NCI-H1092 treated with DMSO at 0.1 percent for 48 hours (cell line): ENCODE data around the gene MS4A12.
"Not testable (repeated sequence)": the region's sequence is repeated elsewhere in the genome, so short reads cannot be mapped to it uniquely, and the experiment has no call there.

Experiments
- DNase-seq: peaks from one replicate; lab custom pipeline; 2025; lab: John Stamatoyannopoulos, UW

The MS4A12 gene

GRCh38 chr11:60492488-60493009 is at the start of gene MS4A12:
MS4A12 (plus strand) TSS chr11:60492778; CDS start chr11:60497319, 4,541 bp downstream.
- DNase-seq = no peak

GRCh38 chr11:60447070-60447469 is 45.5 kb upstream of the MS4A12 start:
- DNase-seq = no peak

DNA sequence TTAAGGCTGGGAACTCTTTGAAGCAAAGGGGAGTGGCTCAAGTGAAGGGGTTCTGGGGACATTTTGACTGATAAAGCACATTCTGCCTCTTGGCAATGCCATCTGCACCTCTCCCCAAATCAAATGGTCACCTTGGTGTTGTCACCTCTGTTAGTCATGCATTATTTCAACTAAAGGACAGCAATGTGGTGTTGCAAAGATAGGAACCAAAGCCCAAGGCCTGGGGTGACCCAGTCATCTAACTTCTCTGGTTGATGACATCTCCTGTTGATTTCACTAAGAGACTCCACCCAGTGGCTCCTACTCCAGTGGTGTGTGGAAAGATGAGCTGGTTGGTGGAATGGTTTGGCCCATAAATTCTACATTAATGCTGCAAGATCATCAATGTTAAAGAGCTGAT is 44.7 kb upstream of the MS4A12 start:
- DNase-seq = no peak

- DNase-seq = not testable (repeated sequence)
These were observed 41.4 kb upstream of the MS4A12 start for GRCh38 chr11:60451185-60451584.

DNA sequence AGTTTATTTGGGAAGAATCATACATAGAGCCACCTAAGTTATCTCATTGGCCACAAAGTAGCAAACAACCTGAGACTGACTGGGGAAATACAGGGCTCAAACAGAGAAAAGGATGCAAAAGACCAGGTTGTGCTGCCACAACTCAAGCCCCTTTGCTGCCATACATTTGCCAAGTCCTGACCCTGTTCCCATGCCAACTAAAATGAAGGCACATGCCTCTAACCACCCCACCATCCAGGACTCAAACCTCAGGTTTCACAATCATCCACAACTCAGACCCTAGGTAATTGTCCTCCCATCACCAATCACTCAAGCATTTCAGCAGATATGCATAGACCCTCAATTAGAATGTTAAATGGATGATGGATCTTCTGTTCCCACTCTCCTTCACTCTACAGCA is 38.4 kb upstream of the MS4A12 start:
- no peak for DNase-seq

DNA sequence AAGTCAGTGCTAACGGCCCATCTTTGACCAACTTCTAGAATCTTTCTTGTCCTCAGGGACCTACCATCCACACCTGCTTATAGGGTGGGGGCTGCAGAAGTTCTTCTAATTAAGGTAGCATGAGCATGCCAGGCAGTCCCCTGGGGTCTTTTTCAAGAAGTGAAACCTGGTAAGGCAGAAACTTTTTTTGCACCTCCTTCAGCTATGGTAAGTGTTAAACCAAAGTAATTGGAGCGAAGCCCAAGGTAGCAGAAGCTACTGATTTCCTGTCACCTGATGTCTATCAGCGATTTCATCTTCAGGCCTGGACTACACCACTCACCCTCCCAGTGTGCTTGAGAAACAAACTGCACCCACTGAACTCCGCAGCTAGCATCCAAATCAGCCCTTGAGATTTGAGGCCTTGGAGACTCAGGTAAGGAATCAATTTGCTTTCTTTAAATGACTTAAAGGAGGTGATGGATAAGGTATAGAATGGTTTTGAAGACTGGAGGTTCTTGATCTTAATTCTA is 37.0 kb upstream of the MS4A12 start, which contains the start of gene MS4A1:
MS4A1 (plus strand) TSS at position 317 of the 512 bp plus-strand sequence. CDS start 6,528 bp downstream, outside the sequence.
- DNase-seq = no peak

DNA sequence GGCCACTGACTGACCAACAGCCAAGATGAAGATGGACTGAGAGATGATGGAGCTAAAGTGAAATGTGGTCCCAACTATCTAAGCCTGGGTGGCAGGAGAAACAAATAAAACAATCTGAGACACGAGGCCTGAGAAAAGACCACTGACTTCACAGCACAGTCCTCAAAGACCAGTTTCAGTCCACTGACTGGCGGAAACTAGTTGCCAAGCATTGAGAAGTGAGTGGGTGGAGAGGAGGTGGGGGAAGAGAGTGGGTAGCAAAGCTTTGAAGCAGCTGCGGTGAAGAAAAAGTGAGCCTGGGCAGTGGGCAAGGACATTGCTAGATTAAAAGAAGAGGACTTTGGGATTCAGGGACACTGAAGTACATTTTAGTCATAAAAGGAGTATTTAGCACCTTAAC is 35.0 kb upstream of the MS4A12 start:
- no peak for DNase-seq

DNA sequence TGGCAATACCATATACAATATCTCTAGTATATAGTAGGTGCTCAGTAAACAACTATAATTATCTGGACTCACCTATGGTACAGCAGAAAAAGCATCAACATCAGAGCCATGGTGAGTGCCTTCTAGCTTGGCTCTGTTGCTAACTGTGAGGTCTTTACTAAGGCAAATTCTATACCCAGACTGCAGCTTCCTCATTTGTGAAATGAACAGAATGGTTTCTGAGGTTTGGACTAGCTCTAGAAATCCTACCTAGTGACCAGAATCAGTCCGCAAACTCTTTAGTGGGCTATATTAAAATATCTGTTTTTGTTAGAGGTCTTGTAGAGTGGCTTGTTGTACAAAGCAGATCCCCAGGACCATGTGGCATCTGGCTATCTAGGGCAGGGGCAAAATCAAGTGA is 33.2 kb upstream of the MS4A12 start:
- DNase-seq = no peak

GRCh38 chr11:60468829-60469228 is 23.7 kb upstream of the MS4A12 start:
- no peak for DNase-seq

GRCh38 chr11:60469723-60470122 is 22.9 kb upstream of the MS4A12 start:
- DNase-seq = no peak

- DNase-seq = no peak
These were observed 15.5 kb upstream of the MS4A12 start for GRCh38 chr11:60477035-60477445.

DNA sequence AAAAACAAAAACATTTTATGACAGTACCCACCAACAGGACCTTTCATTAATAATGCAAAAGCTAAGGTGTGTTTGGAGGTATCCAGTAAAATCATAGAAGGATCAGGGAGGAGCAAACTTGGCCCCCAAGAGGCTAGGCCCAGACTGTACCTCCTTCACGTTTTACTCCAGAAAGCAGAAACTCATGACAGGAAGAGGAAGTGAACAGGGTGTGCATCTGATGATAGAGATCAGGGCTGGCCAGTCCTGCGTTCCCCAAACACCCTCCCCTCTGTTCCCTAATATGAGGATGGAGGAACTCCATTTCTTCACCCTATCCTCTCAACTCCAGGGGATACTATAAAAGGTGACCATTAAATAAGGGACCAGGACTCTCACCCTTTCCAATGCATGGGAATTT is 10.2 kb upstream of the MS4A12 start:
- no peak for DNase-seq

GRCh38 chr11:60485987-60486386 is 6.6 kb upstream of the MS4A12 start:
- peak; percentile 32 for DNase-seq

GRCh38 chr11:60493454-60493853 is 876 bp downstream of the MS4A12 start:
- no peak for DNase-seq

DNA sequence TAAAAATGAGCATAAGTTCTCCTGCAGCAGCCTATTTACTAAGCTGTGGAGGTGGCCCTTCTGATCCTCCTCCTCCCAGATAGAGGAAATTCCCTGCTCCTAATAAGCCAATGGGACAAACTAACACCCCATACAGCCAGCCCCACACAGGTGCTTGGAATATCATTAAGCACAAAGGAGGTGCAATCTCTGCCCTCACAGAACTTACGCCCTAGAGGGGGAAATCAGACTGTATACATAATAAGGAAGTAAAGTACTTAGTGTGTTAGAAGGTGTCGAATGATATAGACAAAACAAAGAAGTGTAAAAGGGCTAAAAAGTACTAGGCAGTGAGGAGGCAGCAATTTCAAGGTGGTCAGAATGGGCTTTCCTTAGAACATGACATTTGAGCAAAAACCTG is 5.8 kb downstream of the MS4A12 start:
- no peak for DNase-seq

- DNase-seq = no peak
These were observed 6.3 kb downstream of the MS4A12 start for GRCh38 chr11:60498853-60499252.

- DNase-seq = no peak
These were observed 7.8 kb downstream of the MS4A12 start for GRCh38 chr11:60500276-60500910.

DNA sequence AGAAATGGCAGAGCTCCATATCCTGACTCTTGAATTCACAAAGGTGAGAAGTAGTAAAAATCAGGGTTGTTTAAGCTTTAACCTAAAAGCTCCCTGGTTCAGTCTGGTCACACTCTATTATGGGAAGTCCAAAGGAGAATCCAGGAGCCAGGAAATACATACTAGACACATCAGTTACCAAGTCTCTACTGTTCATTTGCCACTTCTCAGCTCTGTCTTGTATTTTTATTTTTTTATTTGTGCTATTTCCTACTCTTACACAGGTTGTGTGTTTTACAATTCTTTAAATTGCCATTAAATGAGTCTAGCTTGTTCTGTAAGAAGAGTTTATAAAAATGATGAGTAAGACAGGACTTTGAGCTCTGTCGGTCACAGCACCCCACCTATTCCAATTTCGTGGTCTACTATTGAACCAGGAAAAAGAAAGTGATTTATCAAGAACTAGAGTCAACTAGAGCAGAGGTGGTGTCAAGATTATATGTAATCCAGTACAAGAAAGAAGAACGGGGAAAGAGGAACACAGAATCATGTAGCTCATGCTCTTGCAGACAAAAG is 9.7 kb downstream of the MS4A12 start:
- no peak for DNase-seq

DNA sequence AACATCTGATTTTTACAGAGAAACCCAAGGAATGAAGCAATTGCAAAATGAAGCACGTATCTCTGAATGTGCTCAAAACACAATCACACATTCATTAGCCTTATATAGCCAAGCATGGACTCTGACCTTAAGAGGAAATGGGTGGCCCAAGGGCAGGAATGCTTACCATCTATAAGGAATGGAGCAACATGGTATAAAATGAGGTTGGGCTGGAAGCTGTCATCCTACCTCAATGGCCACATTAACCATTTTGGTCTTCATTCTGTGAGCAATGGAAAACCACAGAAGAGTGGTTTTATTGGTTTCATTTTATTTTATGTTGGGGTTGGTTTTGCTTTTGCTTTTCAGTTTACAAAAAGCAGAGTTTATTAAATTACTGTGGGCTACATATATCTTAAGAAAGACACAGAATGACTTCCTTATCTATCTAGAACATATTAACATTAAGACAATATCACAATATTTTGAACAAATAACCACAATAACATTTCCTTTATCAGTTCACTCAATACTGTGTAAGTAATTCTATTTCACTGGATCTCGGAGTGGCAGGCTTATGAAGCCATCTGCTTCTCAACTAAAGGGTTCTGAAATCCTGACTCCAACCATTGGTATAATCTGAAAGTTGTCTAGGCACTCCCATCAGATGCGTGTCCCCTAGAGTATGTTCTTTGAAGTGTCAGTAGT is 11.8 kb downstream of the MS4A12 start:
- no peak for DNase-seq

DNA sequence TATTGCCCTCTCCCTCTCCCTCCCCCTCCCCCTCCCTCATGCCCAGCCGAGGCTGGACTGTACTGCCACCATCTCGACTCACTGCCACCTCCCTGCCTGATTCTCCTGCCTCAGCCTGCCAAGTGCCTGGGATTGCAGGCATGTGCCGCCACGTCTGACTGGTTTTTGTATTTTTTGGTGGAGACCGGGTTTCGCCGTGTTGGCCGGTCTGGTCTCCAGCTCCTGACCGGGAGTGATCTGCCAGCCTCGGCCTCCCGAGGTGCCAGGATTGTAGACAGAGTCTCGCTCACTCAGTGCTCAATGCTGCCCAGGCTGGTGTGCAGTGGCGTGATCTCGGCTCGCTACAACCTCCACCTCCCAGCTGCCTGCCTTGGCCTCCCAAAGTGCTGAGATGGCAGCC is 17.0 kb downstream of the MS4A12 start:
- not testable (repeated sequence) for DNase-seq

DNA sequence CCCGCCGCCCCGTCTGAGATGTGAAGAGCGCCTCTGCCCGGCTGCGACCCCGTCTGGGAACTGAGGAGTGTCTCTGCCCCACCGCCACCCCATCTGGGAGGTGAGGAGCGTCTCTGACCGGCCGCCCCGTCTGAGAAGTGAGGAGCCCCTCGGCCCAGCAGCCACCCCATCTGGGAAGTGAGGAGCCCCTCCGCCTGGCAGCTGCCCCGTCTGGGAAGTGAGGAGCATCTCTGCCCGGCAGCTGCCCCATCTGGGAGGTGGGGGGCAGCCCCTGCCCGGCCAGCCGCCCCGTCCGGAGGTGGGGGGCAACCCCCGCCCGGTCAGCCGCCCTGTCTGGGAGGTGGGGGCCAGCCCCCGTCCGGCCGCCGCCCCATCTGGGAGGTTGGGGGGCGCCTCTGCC is 17.6 kb downstream of the MS4A12 start:
- DNase-seq = not testable (repeated sequence)

DNA sequence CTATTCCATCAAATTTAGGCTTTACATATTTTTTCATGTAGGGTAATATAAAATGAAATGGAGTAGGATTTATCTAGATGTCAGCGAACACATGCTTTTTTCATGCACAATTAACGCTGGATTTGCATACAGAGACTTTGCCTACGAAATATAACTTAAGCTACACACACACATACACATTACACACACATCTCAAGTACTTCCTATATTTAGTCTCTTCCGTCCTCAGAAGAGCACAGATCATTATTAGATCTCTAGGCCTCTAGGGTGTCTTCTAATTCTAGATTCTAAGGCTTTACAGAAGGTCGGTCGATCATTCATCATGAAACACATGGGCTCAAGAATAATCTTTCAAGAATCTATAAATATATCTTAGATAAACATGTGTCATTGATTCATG is 18.8 kb downstream of the MS4A12 start:
- DNase-seq = no peak

DNA sequence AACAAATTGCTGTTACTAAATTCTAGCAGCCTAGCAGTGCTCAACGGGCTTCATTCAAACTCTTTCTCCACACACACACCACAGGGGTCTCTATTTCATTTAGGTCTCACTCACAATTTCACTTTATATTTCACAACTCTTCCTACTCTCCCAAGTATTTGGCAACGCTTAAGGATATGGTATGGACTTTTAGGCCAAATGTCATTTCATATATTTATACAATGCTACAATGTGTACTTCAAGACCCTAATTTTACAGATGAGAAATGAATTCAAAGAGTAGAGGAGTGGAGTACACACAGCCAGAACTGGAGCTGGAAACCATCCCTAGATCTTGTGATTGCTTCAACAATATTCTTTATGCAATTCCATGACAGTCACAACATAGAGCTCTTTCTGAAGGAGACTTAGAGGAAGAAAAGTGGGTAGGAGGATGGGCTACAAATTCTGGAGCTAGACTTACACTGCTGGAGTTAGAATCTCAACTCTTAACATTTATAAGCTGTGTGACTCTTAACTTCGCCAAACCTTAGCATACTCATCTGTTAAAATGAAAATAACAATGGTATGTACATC is 20.2 kb downstream of the MS4A12 start:
- no peak for DNase-seq
